HuH-7 (cell line): Measurements from ENCODE around the gene BIRC7.
A peak's percentile ranks its signal among the peaks of the same experiment; 100 is the strongest.
"Not testable (repeated sequence)": the region's sequence is repeated elsewhere in the genome, so short reads cannot be mapped to it uniquely, and the experiment has no call there.

Experiments
- DNase-seq: peaks from one replicate; pipeline ENCODE4 v3.0.0; 2011; ENCODE audit warnings: low spot score

The BIRC7 gene

DNA sequence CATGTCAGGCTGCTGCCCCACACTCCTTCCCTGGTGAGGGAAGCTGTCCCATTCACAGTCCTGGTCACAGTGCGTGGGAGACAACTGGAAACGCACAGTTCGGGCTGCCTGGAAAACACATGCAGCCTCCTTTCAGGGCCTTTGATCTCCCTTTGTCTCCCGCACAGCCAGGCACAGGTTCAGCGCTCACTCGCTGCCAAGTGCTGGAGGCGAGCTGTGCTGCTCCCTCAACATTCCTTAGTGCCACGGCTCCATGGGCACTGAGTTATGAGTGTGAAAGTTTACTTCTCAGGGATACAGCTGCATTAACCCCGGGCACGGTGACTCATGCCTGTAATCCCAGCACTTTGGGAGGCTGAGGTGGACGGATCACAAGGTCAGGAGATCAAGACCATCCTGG, 28.8 kb upstream of the BIRC7 start:
- DNase-seq = no peak

- DNase-seq = no peak
Observed at GRCh38 chr20:63208346-63208909, 27.3 kb upstream of the BIRC7 start.

GRCh38 chr20:63210011-63210605, 25.6 kb upstream of the BIRC7 start:
- DNase-seq = no peak

- no peak for DNase-seq
Observed at GRCh38 chr20:63212393-63212730, 23.3 kb upstream of the BIRC7 start.

GRCh38 chr20:63212792-63213191, 22.9 kb upstream of the BIRC7 start:
- DNase-seq = no peak

GRCh38 chr20:63214514-63214913, 21.2 kb upstream of the BIRC7 start:
- DNase-seq = no peak

- DNase-seq = peak; percentile 96
Observed at GRCh38 chr20:63215101-63216040, 20.3 kb upstream of the BIRC7 start.

GRCh38 chr20:63216041-63216848, 19.5 kb upstream of the BIRC7 start, which contains the start of gene YTHDF1:
Gene YTHDF1, minus strand, starts transcription at chr20:63216131. Its CDS starts 239 bp downstream, at chr20:63215892.
- peak; percentile 100 for DNase-seq

- peak; percentile 50 for DNase-seq
Observed at GRCh38 chr20:63216849-63217471, 18.7 kb upstream of the BIRC7 start.

- no peak for DNase-seq
Observed at GRCh38 chr20:63217706-63218105, 18.0 kb upstream of the BIRC7 start.

DNA sequence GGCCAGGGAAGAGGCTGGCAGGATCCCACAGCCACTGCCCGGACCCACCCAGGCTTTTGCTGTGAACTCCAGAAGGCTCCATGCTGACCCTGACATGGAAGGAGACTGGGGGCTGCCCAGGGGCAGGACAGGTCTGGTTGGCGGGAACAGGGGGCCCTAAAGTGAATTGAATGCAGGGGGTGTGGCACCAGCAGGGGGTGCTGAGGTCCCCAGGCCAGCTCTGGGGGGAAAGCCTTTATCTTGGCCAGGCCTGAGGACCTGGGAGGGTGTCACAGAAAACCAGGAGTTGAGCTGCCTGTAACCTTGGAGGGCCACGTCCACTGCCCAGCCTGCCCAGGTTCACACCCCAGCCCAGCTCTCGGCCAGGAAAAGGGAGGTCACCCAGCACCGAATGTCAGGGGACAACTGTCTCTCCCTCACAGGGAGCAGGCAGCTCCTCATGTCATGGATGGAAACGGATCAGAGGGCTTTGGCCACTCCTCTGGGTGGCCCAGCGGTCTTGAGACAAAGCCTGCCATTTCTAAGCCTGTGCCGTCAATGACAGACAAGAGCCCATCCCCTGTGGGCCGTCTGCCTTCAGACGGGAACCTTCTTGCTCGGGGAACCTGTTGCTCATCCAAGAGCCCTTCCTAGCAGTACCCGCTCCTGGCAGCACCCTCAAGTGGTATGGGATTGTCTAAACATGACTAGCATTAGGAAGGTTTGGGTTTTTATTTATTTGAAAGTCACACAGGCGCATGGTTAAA, 16.8 kb upstream of the BIRC7 start:
- no peak for DNase-seq

GRCh38 chr20:63219447-63219821, 16.3 kb upstream of the BIRC7 start:
- no peak for DNase-seq

GRCh38 chr20:63219866-63220521, 15.7 kb upstream of the BIRC7 start:
- no peak for DNase-seq

DNA sequence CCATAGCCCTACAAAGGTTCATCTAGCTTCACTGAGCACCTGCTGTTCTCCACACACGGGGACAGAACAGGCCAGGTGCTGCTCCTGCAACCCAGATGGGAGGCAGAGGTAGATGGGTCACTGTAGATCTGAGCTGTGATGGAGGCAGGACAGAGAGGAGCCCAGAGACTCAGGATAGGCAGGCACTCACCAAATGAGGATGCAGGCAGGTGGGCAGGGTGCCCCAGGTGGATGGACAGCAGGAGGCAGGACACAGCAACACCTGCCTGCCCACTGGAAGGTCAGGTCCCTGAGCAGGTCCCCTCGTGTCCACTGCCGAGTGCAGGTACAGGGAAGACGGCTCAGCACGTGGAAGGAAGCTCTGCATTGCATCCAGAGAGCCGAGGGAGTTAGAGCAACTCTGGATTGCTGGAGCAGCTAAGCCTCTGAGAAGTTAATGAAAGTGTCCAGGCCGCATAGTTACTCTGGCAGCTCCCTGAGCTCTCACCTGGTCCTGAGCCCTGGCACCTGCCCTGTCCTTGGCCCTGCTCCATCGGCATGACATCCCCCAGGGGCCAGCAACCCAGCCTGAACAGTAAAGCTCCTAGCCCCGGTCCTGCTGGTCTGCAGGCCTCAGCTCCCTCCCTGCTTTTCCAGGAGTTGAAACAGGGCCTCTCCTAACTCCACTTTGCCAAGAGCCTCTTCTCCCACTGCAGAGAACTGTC, 14.9 kb upstream of the BIRC7 start:
- DNase-seq = no peak

DNA sequence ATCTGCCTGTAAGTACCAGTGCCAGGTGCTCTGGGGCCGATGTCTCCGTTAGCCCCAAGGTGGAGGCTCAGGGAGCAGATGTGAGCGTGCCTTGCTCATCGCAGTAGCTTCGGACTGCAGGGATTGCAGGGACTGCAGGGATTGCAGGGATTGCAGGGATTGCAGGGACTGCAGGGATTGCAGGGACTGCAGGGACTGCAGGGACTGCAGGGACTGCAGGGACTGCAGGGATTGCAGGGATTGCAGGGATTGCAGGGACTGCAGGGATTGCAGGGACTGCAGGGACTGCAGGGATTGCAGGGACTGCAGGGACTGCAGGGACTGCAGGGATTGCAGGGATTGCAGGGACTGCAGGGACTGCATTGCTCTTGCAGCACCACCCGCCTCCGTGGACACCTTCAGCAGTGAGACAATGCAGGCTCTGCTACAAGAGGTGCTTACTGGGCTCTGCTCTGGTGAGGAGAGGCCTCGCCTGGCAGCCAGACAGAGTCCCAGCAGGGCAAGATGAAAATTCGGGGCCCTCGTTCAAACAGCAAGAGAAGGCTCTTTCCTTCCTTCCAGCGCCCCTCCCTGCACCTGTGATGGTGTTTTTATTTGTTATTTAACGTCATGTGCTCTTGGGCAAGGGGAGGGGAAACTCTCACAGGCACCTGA, 14.2 kb upstream of the BIRC7 start:
- not testable (repeated sequence) for DNase-seq

DNA sequence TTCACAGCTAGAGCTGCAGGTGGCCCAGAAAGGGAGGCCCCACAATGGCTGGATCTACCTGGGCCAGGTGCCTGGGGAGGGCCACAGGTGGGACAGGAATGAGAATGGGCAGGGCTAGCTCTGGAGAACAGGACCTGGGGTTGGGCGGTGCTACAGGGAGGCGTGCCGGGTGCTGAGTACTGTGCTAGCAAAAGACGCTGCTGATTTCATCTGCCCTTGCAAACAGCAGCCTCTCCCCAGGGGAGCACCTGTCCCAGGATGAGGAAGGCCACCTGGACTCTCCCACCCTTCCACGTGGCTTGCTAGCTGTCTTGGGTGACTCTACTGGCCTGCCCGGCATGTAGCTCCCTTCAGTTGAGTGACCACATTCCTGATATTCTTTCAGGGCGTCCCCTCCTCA, 13.2 kb upstream of the BIRC7 start:
- DNase-seq = no peak

- DNase-seq = peak; percentile 76
Observed at GRCh38 chr20:63223121-63223825, 12.4 kb upstream of the BIRC7 start.

GRCh38 chr20:63223826-63224207, 11.9 kb upstream of the BIRC7 start:
- no peak for DNase-seq
